WTC11 (cell line): ENCODE results near the gene BAIAP2L2. TPM values are rescaled to one million over a fixed set of nuclear protein-coding genes. Genes with fewer than 3 reads are reported as not detected.
A peak's percentile ranks its signal among the peaks of the same experiment; 100 is the strongest.

Experiments used
- ATAC-seq: fragments of 200-7000 bp; cut with Tn5 transposase; 2 replicates; pipeline ENCODE4 v1.10.0; 2021; ENCODE audit warnings: mild to moderate bottlenecking, moderate library complexity
- CTCF ChIA-PET: fragments of 300-600 bp; sonication (Branson Sonifier 250); formaldehyde crosslinking; loops from one replicate; lab custom pipeline; 2021; ENCODE audit warnings: antibody characterized with exemption; lab: Charles Lee
- POLR2A ChIA-PET: fragments of 350-600 bp; sonication (Branson Sonifier 250); formaldehyde crosslinking; loops from one replicate; lab custom pipeline; 2021; ENCODE audit warnings: antibody characterized with exemption; lab: Charles Lee
- DNase-seq: peaks from one replicate; pipeline ENCODE4 v3.0.0; 2021; ENCODE audit warnings: low spot score
- H3K27ac Mint-ChIP-seq: 2 replicates; pipeline ENCODE4 v1.8.0; 2021; ENCODE audit warnings: mixed read lengths
- H3K27me3 Mint-ChIP-seq: 2 replicates; pipeline ENCODE4 v1.8.0; 2021; ENCODE audit warnings: low read depth, mild to moderate bottlenecking, moderate library complexity, mixed read lengths
- H3K36me3 Mint-ChIP-seq: 2 replicates; pipeline ENCODE4 v1.8.0; 2021; ENCODE audit warnings: mixed read lengths
- H3K4me1 Mint-ChIP-seq: 2 replicates; pipeline ENCODE4 v1.8.0; 2022; ENCODE audit warnings: mixed read lengths
- H3K4me3 Mint-ChIP-seq: 2 replicates; pipeline ENCODE4 v1.8.0; 2021; ENCODE audit warnings: mild to moderate bottlenecking, moderate library complexity, mixed read lengths
- H3K9me3 Mint-ChIP-seq: 2 replicates; pipeline ENCODE4 v1.8.0; 2021; ENCODE audit warnings: mixed read lengths
- AFF4 ChIP-seq: sonication (generic); formaldehyde crosslinking; IDR thresholded peaks from 2 replicates; pipeline ENCODE4 v1.8.1; 2023; ENCODE audit warnings: mild to moderate bottlenecking, missing genetic modification reagents, borderline replicate concordance
- AR ChIP-seq: fragments of 250-450 bp; sonication (Bioruptor Pico); IDR thresholded peaks from 2 replicates; pipeline ENCODE4 v1.9.0; 2021; ENCODE audit warnings: mild to moderate bottlenecking
- ATF3 ChIP-seq: sonication (generic); formaldehyde crosslinking; conservative IDR thresholded peaks from 2 replicates; pipeline ENCODE4 v1.8.1; 2022; ENCODE audit warnings: mild to moderate bottlenecking, missing genetic modification reagents
- CREB1 ChIP-seq: sonication (generic); formaldehyde crosslinking; IDR thresholded peaks from 2 replicates; pipeline ENCODE4 v1.8.0; 2023; ENCODE audit warnings: mild to moderate bottlenecking, missing genetic modification reagents
- CREM ChIP-seq: sonication (generic); formaldehyde crosslinking; IDR thresholded peaks from 2 replicates; pipeline ENCODE4 v1.8.1; 2022; ENCODE audit warnings: mild to moderate bottlenecking, missing genetic modification reagents, moderate library complexity
- E2F5 ChIP-seq: sonication (generic); formaldehyde crosslinking; IDR thresholded peaks from 2 replicates; pipeline ENCODE4 v1.8.1; 2022; ENCODE audit warnings: mild to moderate bottlenecking, moderate library complexity, missing genetic modification reagents
- ERG ChIP-seq: fragments of 250-450 bp; sonication (Bioruptor Pico); IDR thresholded peaks from 2 replicates; pipeline ENCODE4 v1.8.0; 2021; ENCODE audit warnings: mild to moderate bottlenecking
- FOXJ3 ChIP-seq: sonication (generic); formaldehyde crosslinking; IDR thresholded peaks from 2 replicates; pipeline ENCODE4 v1.9.0; 2021; ENCODE audit warnings: missing genetic modification reagents, mild to moderate bottlenecking, borderline replicate concordance
- FOXK1 ChIP-seq: sonication (generic); formaldehyde crosslinking; IDR thresholded peaks from 2 replicates; pipeline ENCODE4 v1.8.0; 2022; ENCODE audit warnings: mild to moderate bottlenecking, moderate library complexity, missing genetic modification reagents
- FOXP1 ChIP-seq: sonication (generic); formaldehyde crosslinking; IDR thresholded peaks from 2 replicates; pipeline ENCODE4 v1.8.0; 2022; ENCODE audit warnings: missing genetic modification reagents, mild to moderate bottlenecking, moderate library complexity, borderline replicate concordance
- GRHL2 ChIP-seq: fragments of 250-450 bp; sonication (Bioruptor Pico); IDR thresholded peaks from 2 replicates; pipeline ENCODE4 v1.8.0; 2022; ENCODE audit warnings: mild to moderate bottlenecking, moderate library complexity; ENCODE audit not compliant: insufficient replicate concordance, severe bottlenecking
- IRF1 ChIP-seq: sonication (generic); formaldehyde crosslinking; IDR thresholded peaks from 2 replicates; pipeline ENCODE4 v1.8.0; 2023; ENCODE audit warnings: missing genetic modification reagents
- IRF2 ChIP-seq: sonication (generic); formaldehyde crosslinking; IDR thresholded peaks from 2 replicates; pipeline ENCODE4 v1.8.0; 2022; ENCODE audit warnings: low read depth, missing genetic modification reagents, borderline replicate concordance
- NR3C1 ChIP-seq: sonication (generic); formaldehyde crosslinking; conservative IDR thresholded peaks from 2 replicates; pipeline ENCODE4 v1.8.1; 2023; ENCODE audit warnings: low read depth, mild to moderate bottlenecking, missing genetic modification reagents
- OVOL2 ChIP-seq: fragments of 250-450 bp; sonication (Bioruptor Pico); IDR thresholded peaks from 2 replicates; pipeline ENCODE4 v1.9.0; 2021; ENCODE audit warnings: mild to moderate bottlenecking, borderline replicate concordance
- SOX15 ChIP-seq: fragments of 250-450 bp; sonication (Bioruptor Pico); IDR thresholded peaks from 2 replicates; pipeline ENCODE4 v1.9.0; 2021; ENCODE audit warnings: mild to moderate bottlenecking
- ZNF138 ChIP-seq: sonication (generic); formaldehyde crosslinking; conservative IDR thresholded peaks from 2 replicates; pipeline ENCODE4 v1.8.1; 2022; ENCODE audit warnings: mild to moderate bottlenecking, moderate library complexity, missing genetic modification reagents
- ZNF396 ChIP-seq: fragments of 250-450 bp; sonication (Bioruptor Pico); IDR thresholded peaks from 2 replicates; pipeline ENCODE4 v1.8.0; 2021; ENCODE audit warnings: mild to moderate bottlenecking, moderate library complexity, borderline replicate concordance
- ZNF423 ChIP-seq: fragments of 250-450 bp; sonication (Bioruptor Pico); IDR thresholded peaks from 2 replicates; pipeline ENCODE4 v2.1.2; 2022; ENCODE audit warnings: mild to moderate bottlenecking, moderate library complexity
- total RNA-seq: library from RNA; stranded (reverse); gene quantifications from 3 replicates; pipeline ENCODE4 v1.2.3, GENCODE V29; 2021

The BAIAP2L2 gene
- total RNA-seq, 1 experiment from 2014 or later: 3.0 TPM

- DNase-seq (no peak), ATAC-seq (no peak)
- Mint-ChIP-seq H3K9me3 (no peaks in the 10 kb centered on the region), H3K4me1 (peaks cover 3% of the 10 kb centered on the region; the same call in 1 of the 2 replicates), H3K27ac (peak overlapping the region; percentile 58), H3K4me3 (no peak overlapping the region), H3K27me3 (no peaks in the 10 kb centered on the region), H3K36me3 (no peaks in the 10 kb centered on the region; the same call in 1 of the 2 replicates)
- POLR2A ChIA-PET: no interaction called here
- CTCF ChIA-PET: interaction anchor here (1.5 to 3.2 kb wide), 2 partner anchors 29 to 75 kb away, joined by 5 to 10 read pairs; no protein-coding TSS in a partner anchor
- TF ChIP-seq FOXJ3 (CRISPR knock-in tag) (no peak), IRF2 (no peak), GRHL2 (CRISPR knock-in tag) (no peak), OVOL2 (CRISPR knock-in tag) (no peak), AFF4 (CRISPR knock-in tag) (no peak)
- TF ChIP-seq, all 79 proteins: peak for 0
Observed at GRCh38 chr22:38126928-38127668, 16.6 kb upstream of the BAIAP2L2 start.

- no peak for TF ChIP-seq FOXK1 (CRISPR knock-in tag)
- no peak for TF ChIP-seq ERG
- TF ChIP-seq FOXP1 (CRISPR knock-in tag): no peak
- TF ChIP-seq CREB1 (CRISPR knock-in tag): no peak
- TF ChIP-seq ZNF138 (CRISPR knock-in tag): no peak
- no peak for TF ChIP-seq E2F5 (CRISPR knock-in tag)
- TF ChIP-seq AR (CRISPR knock-in tag): no peak
- TF ChIP-seq ATF3 (CRISPR knock-in tag): no peak
- TF ChIP-seq CREM (CRISPR knock-in tag): no peak
- TF ChIP-seq ZNF396: no peak
- no peak for TF ChIP-seq ZNF423 (CRISPR knock-in tag)
- no peak for TF ChIP-seq NR3C1 (CRISPR knock-in tag)
- no peak for TF ChIP-seq SOX15
- TF ChIP-seq IRF1: no peak
- TF ChIP-seq, all 79 proteins: peak for 0
- H3K27me3 Mint-ChIP-seq: no peaks in the 10 kb centered on the region
- H3K4me3 Mint-ChIP-seq: no peak overlapping the region
- no peaks in the 10 kb centered on the region for H3K36me3 Mint-ChIP-seq
- ATAC-seq (no peak), DNase-seq (no peak)
- peaks cover 3% of the 10 kb centered on the region for H3K4me1 Mint-ChIP-seq
- H3K27ac Mint-ChIP-seq: no peak overlapping the region
- no peaks in the 10 kb centered on the region for H3K9me3 Mint-ChIP-seq
- POLR2A ChIA-PET: no interaction called here
- CTCF ChIA-PET: interaction anchor here (2.1 to 3.6 kb wide), 5 partner anchors 11 to 74 kb away, joined by 11 to 46 read pairs (median 16); partner anchors contain the start of gene BAIAP2L2
Observed at GRCh38 chr22:38125751-38126201, 15.3 kb upstream of the BAIAP2L2 start.
